GM23248 (cell line): ENCODE measurements around the gene CCDC117.

Experiments
- EZH2 ChIP-seq: fragments of 200-600 bp; sonication (generic); IDR thresholded peaks from 2 replicates; pipeline ENCODE4 v1.6.1; 2018; ENCODE audit warnings: antibody characterized with exemption, mild to moderate bottlenecking; ENCODE audit not compliant: insufficient read depth, poor library complexity, severe bottlenecking
- EZH2phosphoT487 ChIP-seq: fragments of 200-600 bp; sonication (generic); IDR thresholded peaks from 2 replicates; pipeline ENCODE4 v1.6.1; 2018; ENCODE audit warnings: antibody characterized with exemption, moderate library complexity, mild to moderate bottlenecking, low read depth; ENCODE audit not compliant: insufficient read depth

GRCh38 chr22:28761449-28761755 lies 11.1 kb upstream of the CCDC117 start:
- TF ChIP-seq EZH2 (no peak), EZH2phosphoT487 (no peak)
